ENCODE results near the gene SPHKAP.

- no peak for TF ChIP-seq CTCF (IDR thresholded peaks at IDR 0.05)
- no peak for TF ChIP-seq POLR2A (IDR thresholded peaks at IDR 0.05)
- no peak for TF ChIP-seq POLR2AphosphoS5 (IDR thresholded peaks at IDR 0.05)
These were observed 116.6 kb downstream of the SPHKAP start for GRCh38 chr2:228064796-228065315.

Measured in transverse colon (tissue), 4 donors.